ENCODE results near the gene GNB1L.

Gene GNB1L

GRCh38 chr22:19807161-19807913 is 47.3 kb downstream of the GNB1L start:
- no peak for DNase-seq

GRCh38 chr22:19806213-19807160 is 48.2 kb downstream of the GNB1L start:
- peak; percentile 65 for DNase-seq

- no peak for DNase-seq
Observed at GRCh38 chr22:19805821-19806212, 48.9 kb downstream of the GNB1L start.

GRCh38 chr22:19803736-19804267 is 50.9 kb downstream of the GNB1L start:
- no peak for DNase-seq

- no peak for DNase-seq
Observed at GRCh38 chr22:19802894-19803735, 51.6 kb downstream of the GNB1L start.

GRCh38 chr22:19802001-19802893 is 52.4 kb downstream of the GNB1L start:
- no peak for DNase-seq

- DNase-seq, result no peak
Observed at GRCh38 chr22:19801340-19802000, 53.2 kb downstream of the GNB1L start.

- no peak for DNase-seq
Observed at GRCh38 chr22:19800761-19801244, 53.9 kb downstream of the GNB1L start.

- DNase-seq, result no peak
Observed at GRCh38 chr22:19800306-19800705, 54.4 kb downstream of the GNB1L start.

GRCh38 chr22:19799322-19800190 is 55.1 kb downstream of the GNB1L start:
- no peak for DNase-seq

- no peak for DNase-seq
Observed at GRCh38 chr22:19798891-19799293, 55.8 kb downstream of the GNB1L start.

- DNase-seq, result no peak
Observed at GRCh38 chr22:19798003-19798665, 56.5 kb downstream of the GNB1L start.

GRCh38 chr22:19797086-19798002 is 57.3 kb downstream of the GNB1L start:
- no peak for DNase-seq

- no peak for DNase-seq
Observed at GRCh38 chr22:19796160-19796559, 58.5 kb downstream of the GNB1L start.

- DNase-seq, result no peak
Observed at GRCh38 chr22:19795617-19796008, 59.1 kb downstream of the GNB1L start.

- no peak for DNase-seq
Observed at GRCh38 chr22:19793661-19794310, 60.9 kb downstream of the GNB1L start.

- no peak for DNase-seq
Observed at GRCh38 chr22:19793161-19793560, 61.5 kb downstream of the GNB1L start.
